ENCODE results near the gene TSSC4. TPM values are rescaled to one million over a fixed set of nuclear protein-coding genes. Genes with fewer than 3 reads are reported as not detected.

The TSSC4 gene
- total RNA-seq, 2 donors from 2014 or later = 26.7 to 40.3 TPM

- Histone ChIP-seq H3K27ac (no peak overlapping the region), H3K9me3 (no peaks in the 10 kb centered on the region), H3K27me3 (no peaks in the 10 kb centered on the region), H3K4me1 (peaks cover 0 to 40% of the 10 kb centered on the region in 2 donors), H3K36me3 (no peaks in the 10 kb centered on the region), H3K4me3 (no peak overlapping the region)
- DNase-seq (ENCODE audit: low spot score) = no peak
- no peak for TF ChIP-seq CTCF (IDR thresholded peaks at IDR 0.05)
Measured at GRCh38 chr11:2450321-2451041, 49.9 kb downstream of the TSSC4 start.

- H3K9me3 ChIP-seq = no peaks in the 10 kb centered on the region
- no peaks in the 10 kb centered on the region for H3K36me3 ChIP-seq
- H3K4me1 ChIP-seq = peaks cover 0 to 32% of the 10 kb centered on the region in 2 donors
- H3K27me3 ChIP-seq = no peaks in the 10 kb centered on the region
- DNase-seq (ENCODE audit: low spot score) = no peak
- H3K27ac ChIP-seq = no peak overlapping the region
- no peak for TF ChIP-seq CTCF (IDR thresholded peaks at IDR 0.05)
- H3K4me3 ChIP-seq = no peak overlapping the region
Measured at GRCh38 chr11:2451336-2451735, 50.8 kb downstream of the TSSC4 start.

- no peaks in the 10 kb centered on the region for H3K36me3 ChIP-seq
- no peak for DNase-seq (ENCODE audit: low spot score)
- TF ChIP-seq CTCF (IDR thresholded peaks at IDR 0.05) = no peak
- peaks cover 0 to 26% of the 10 kb centered on the region in 2 donors for H3K4me1 ChIP-seq
- no peaks in the 10 kb centered on the region for H3K27me3 ChIP-seq
- H3K27ac ChIP-seq = no peak overlapping the region
- no peak overlapping the region for H3K4me3 ChIP-seq
- no peaks in the 10 kb centered on the region for H3K9me3 ChIP-seq
Measured at GRCh38 chr11:2451916-2452315, 51.4 kb downstream of the TSSC4 start.

- no peak for TF ChIP-seq CTCF (IDR thresholded peaks at IDR 0.05)
- Histone ChIP-seq H3K4me3 (no peak overlapping the region), H3K9me3 (no peaks in the 10 kb centered on the region), H3K27me3 (no peaks in the 10 kb centered on the region), H3K36me3 (no peaks in the 10 kb centered on the region), H3K27ac (no peak overlapping the region), H3K4me1 (peaks cover 0 to 20% of the 10 kb centered on the region in 2 donors)
- DNase-seq (ENCODE audit: low spot score) = no peak
Measured at GRCh38 chr11:2452321-2453012, 51.9 kb downstream of the TSSC4 start.

- no peak for DNase-seq (ENCODE audit: low spot score)
- no peak overlapping the region for H3K4me3 ChIP-seq
- no peaks in the 10 kb centered on the region for H3K27me3 ChIP-seq
Measured at GRCh38 chr11:2453436-2453835, 52.9 kb downstream of the TSSC4 start.

More at GRCh38 chr11:2453436-2453835, 52.9 kb downstream of the TSSC4 start:
- TF ChIP-seq CTCF (IDR thresholded peaks at IDR 0.05) = no peak
- Histone ChIP-seq H3K36me3 (no peaks in the 10 kb centered on the region), H3K27ac (no peak overlapping the region), H3K4me1 (peaks cover 0 to 12% of the 10 kb centered on the region in 2 donors), H3K9me3 (no peaks in the 10 kb centered on the region)

Other genes starting within 250 kb of the TSSC4 start
- not detected for gene INS, start 239.5 kb upstream of the TSSC4 start, total RNA-seq
- not detected for gene TH, start 228.9 kb upstream of the TSSC4 start, total RNA-seq
- under 1 TPM in 1 of 2 donors, not detected in 1; 0.51 TPM for gene ASCL2, start 130.2 kb upstream of the TSSC4 start, total RNA-seq
- gene C11orf21, start 98.8 kb upstream of the TSSC4 start, total RNA-seq = 10 to 100 TPM in 1 of 2 donors, 1 to 10 TPM in 1; 1.4 to 11.9 TPM
- gene TSPAN32, start 98.7 kb upstream of the TSSC4 start, total RNA-seq = 10 to 100 TPM in 1 of 2 donors, 1 to 10 TPM in 1; 2.6 to 15.2 TPM
- gene CD81, start 23.4 kb upstream of the TSSC4 start, total RNA-seq = 100 to 1,000 TPM; 433 to 528 TPM
- gene TRPM5, start 43.8 kb downstream of the TSSC4 start, total RNA-seq = not detected
- gene KCNQ1, start 44.3 kb downstream of the TSSC4 start, total RNA-seq = 10 to 100 TPM; 12.7 to 25.1 TPM